ENCODE measurements around the gene CNOT6L.

- no peak for TF ChIP-seq CTCF (conservative IDR thresholded peaks at IDR 0.05 in 1 of 2, IDR thresholded peaks at IDR 0.05 in 1 of 2; ENCODE audit: low read depth in 1 of 2, low read length in 2 of 2)
- no peak for TF ChIP-seq EZH2 (IDR thresholded peaks at IDR 0.05; ENCODE audit: low read length, missing control alignments)
These were observed 153.6 kb downstream of the CNOT6L start for GRCh38 chr4:77665381-77666069.
